Liver (tissue), 2 donors: ENCODE data around the gene MARVELD1.

ENCODE experiments used
- YY1 ChIP-seq: IDR thresholded peaks from 2 replicates; pipeline ENCODE4 v1.6.1; 2016; ENCODE audit warnings: antibody characterized with exemption, mild to moderate bottlenecking
- TF ChIP-seq, protein P1 (sequence below): fragments of 150-350 bp; IDR thresholded peaks from 2 replicates; pipeline ENCODE4 v1.5.1; 2017; ENCODE audit warnings: improper control_type of control experiment, low read depth, low read length; ENCODE audit not compliant: missing input control
- donor health status: healthy.

- TF ChIP-seq, protein P1, sequence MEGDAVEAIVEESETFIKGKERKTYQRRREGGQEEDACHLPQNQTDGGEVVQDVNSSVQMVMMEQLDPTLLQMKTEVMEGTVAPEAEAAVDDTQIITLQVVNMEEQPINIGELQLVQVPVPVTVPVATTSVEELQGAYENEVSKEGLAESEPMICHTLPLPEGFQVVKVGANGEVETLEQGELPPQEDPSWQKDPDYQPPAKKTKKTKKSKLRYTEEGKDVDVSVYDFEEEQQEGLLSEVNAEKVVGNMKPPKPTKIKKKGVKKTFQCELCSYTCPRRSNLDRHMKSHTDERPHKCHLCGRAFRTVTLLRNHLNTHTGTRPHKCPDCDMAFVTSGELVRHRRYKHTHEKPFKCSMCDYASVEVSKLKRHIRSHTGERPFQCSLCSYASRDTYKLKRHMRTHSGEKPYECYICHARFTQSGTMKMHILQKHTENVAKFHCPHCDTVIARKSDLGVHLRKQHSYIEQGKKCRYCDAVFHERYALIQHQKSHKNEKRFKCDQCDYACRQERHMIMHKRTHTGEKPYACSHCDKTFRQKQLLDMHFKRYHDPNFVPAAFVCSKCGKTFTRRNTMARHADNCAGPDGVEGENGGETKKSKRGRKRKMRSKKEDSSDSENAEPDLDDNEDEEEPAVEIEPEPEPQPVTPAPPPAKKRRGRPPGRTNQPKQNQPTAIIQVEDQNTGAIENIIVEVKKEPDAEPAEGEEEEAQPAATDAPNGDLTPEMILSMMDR, result no peak
- TF ChIP-seq YY1, result no peak
Measured at GRCh38 chr10:97675222-97675621, 38.3 kb upstream of the MARVELD1 start.
